Mucosa of descending colon (tissue), 3 donors: ENCODE measurements around the gene SP7. TPM values are rescaled to one million over a fixed set of nuclear protein-coding genes. Genes with fewer than 3 reads are reported as not detected.

Source experiments
- ATAC-seq: fragments of 200-7000 bp; cut with Tn5 transposase; one replicate; pipeline ENCODE4 v1.9.1; 2020; ENCODE audit warnings: mild to moderate bottlenecking, moderate library complexity
- DNase-seq, 3 donors: peaks; one replicate each; pipeline ENCODE4 v3.0.0-alpha.2; 2020
- H3K36me3 ChIP-seq: fragments of 200-600 bp; one replicate; pipeline ENCODE4 v1.8.0; 2021; ENCODE audit warnings: low read depth, mild to moderate bottlenecking
- H3K4me1 ChIP-seq: fragments of 200-600 bp; one replicate; pipeline ENCODE4 v1.8.0; 2021; ENCODE audit warnings: low read depth, mild to moderate bottlenecking
- H3K4me3 ChIP-seq: fragments of 200-600 bp; one replicate; pipeline ENCODE4 v1.8.0; 2021; ENCODE audit warnings: mild to moderate bottlenecking
- H3K9me3 ChIP-seq: fragments of 200-600 bp; one replicate; pipeline ENCODE4 v1.8.0; 2021; ENCODE audit warnings: mild to moderate bottlenecking
- intact Hi-C, 2 donors: fragments of 100-400 bp; cut with DNase I in 1 of 2; cut with micrococcal nuclease in 1 of 2; formaldehyde crosslinking; loops; one replicate each; pipeline versions ENCODE4 v1.11.0 to v1.11.1; 2022; cut with DNase I, micrococcal nuclease
- total RNA-seq, 3 donors: library from RNA; stranded (reverse); fragmentation: NEBNext Ultra II Directional in 2 of 3; extraction: Animal tissue kit (Norgen Biotek cat#: 25700) in 2 of 3; gene quantifications; one replicate each; pipeline versions ENCODE4 v1.2.1 to v1.2.4, GENCODE V29; 2021 to 2023
- TF ChIP-seq, protein P1 (sequence below): fragments of 200-600 bp; IDR thresholded peaks from one replicate; pipeline ENCODE4 v1.8.0; 2022; ENCODE audit warnings: antibody characterized with exemption, mild to moderate bottlenecking
- donor health status: DM: no; HTN: no; CAD: no; lungs with moderate emphysema.
- donor health status: DM: no; HTN: no; CAD: no.
- donor health status: DM: no; HTN: yes; CAD: no.

The SP7 gene
- total RNA-seq, 3 donors from 2014 or later = not detected

GRCh38 chr12:53344824-53345485, 8.8 kb upstream of the SP7 start:
- Histone ChIP-seq H3K36me3 (no peaks in the 10 kb centered on the region), H3K4me1 (peaks cover 3% of the 10 kb centered on the region), H3K9me3 (no peaks in the 10 kb centered on the region), H3K4me3 (no peak overlapping the region)
- DNase-seq (peak; percentile 74 to 81 (median 80)), ATAC-seq (peak; percentile 92)
- intact Hi-C loops = no loop called here
- TF ChIP-seq, protein P1, sequence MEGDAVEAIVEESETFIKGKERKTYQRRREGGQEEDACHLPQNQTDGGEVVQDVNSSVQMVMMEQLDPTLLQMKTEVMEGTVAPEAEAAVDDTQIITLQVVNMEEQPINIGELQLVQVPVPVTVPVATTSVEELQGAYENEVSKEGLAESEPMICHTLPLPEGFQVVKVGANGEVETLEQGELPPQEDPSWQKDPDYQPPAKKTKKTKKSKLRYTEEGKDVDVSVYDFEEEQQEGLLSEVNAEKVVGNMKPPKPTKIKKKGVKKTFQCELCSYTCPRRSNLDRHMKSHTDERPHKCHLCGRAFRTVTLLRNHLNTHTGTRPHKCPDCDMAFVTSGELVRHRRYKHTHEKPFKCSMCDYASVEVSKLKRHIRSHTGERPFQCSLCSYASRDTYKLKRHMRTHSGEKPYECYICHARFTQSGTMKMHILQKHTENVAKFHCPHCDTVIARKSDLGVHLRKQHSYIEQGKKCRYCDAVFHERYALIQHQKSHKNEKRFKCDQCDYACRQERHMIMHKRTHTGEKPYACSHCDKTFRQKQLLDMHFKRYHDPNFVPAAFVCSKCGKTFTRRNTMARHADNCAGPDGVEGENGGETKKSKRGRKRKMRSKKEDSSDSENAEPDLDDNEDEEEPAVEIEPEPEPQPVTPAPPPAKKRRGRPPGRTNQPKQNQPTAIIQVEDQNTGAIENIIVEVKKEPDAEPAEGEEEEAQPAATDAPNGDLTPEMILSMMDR = peak; percentile 31

DNA sequence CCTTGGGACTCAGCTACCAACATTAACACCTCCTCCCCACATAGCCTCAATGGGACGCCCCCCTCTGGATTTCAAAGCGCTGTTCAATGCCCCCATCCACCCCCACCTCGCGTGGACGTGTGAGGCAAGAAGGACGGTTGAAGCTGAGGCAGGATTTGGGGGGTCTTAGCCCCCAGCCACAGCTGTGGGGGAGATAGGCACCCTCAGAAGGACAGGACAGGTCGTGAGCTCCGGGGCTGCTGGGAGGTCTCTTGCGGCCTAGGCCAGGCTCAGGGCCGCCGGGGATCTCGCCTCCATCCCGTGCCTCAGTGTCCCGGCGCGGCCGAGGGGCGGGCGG, 8.3 kb upstream of the SP7 start:
- peaks cover 3% of the 10 kb centered on the region for H3K4me1 ChIP-seq
- TF ChIP-seq, protein P1 = no peak
- no peak overlapping the region for H3K4me3 ChIP-seq
- intact Hi-C loops = no loop called here
- no peak for DNase-seq
- no peak for ATAC-seq
- H3K36me3 ChIP-seq = no peaks in the 10 kb centered on the region
- no peaks in the 10 kb centered on the region for H3K9me3 ChIP-seq

- DNase-seq (no peak), ATAC-seq (no peak)
- intact Hi-C loops = no loop called here
- Histone ChIP-seq H3K4me1 (peaks cover 3% of the 10 kb centered on the region), H3K4me3 (no peak overlapping the region), H3K36me3 (no peaks in the 10 kb centered on the region), H3K9me3 (no peaks in the 10 kb centered on the region)
- TF ChIP-seq, protein P1 = no peak
Measured at GRCh38 chr12:53343969-53344368, 7.8 kb upstream of the SP7 start.

DNA sequence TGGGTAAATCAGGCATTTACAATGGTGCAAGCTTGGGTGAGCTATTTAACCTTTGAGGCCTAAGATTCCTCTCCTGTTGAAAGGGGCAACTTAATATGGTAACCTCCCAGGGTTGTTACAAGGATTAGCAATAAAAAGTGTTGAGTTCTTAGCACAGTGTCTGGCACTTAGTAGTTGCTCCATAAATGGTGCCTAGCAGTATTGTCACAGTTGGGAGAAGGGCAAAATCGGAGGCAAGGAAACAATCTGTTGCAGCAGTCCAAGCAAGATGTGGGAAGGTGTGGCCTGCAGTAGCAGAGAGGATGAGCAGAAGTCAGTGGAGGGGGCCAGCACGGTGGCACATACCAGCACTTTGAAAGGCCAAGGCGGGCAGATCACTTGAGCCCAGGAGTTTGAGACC, 7.3 kb upstream of the SP7 start:
- TF ChIP-seq, protein P1 = no peak
- intact Hi-C loops = no loop called here
- H3K4me3 ChIP-seq = no peak overlapping the region
- H3K4me1 ChIP-seq = peaks cover 3% of the 10 kb centered on the region
- ATAC-seq (no peak), DNase-seq (no peak)
- no peaks in the 10 kb centered on the region for H3K36me3 ChIP-seq
- no peaks in the 10 kb centered on the region for H3K9me3 ChIP-seq

DNA sequence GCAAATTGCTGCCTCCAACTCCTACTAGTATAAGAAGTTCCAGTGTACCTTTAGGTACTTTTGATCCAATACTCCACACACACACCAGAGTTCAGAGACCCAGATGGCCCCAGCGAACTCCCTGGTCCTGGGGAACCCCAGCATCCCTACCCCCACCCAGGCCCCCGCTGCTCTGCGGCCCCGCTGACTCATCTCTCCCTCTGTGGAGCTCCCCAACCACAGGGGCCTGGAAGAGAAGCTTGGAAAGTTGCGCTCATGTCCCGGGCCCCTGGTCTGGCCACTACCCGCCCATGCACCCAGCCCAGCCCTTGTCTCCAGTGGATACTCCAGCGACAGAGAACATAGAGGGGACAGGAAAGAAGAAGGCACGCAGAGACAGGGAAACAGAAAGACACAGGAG, 4.2 kb upstream of the SP7 start:
- TF ChIP-seq, protein P1 = no peak
- ATAC-seq (no peak), DNase-seq (no peak)
- Histone ChIP-seq H3K4me3 (no peak overlapping the region), H3K9me3 (no peaks in the 10 kb centered on the region), H3K36me3 (no peaks in the 10 kb centered on the region), H3K4me1 (peaks cover 3% of the 10 kb centered on the region)
- intact Hi-C loops = no loop called here

DNA sequence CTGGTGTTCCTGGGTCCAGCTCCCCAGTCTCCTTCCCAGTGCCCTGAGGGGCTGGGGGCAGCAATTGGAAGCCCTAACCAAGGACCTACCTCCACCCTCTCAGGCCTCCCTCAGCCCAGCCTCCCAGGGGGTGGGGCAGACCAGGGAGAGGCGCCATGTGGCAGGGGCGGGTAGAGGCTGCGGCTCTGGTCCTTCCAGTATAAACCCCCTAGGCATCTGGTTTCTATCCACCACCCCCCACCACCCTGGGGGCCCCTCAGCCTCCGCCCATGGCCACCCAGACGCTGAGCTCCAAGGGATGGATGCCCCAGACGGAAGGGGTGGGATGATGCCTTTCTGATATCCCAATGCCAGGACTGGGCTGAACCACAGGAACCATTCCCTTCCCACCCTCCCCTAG, 2.8 kb upstream of the SP7 start:
- ATAC-seq (no peak), DNase-seq (no peak)
- TF ChIP-seq, protein P1 = no peak
- no peaks in the 10 kb centered on the region for H3K36me3 ChIP-seq
- H3K4me1 ChIP-seq = no peaks in the 10 kb centered on the region
- intact Hi-C loops = no loop called here
- no peaks in the 10 kb centered on the region for H3K9me3 ChIP-seq
- H3K4me3 ChIP-seq = no peak overlapping the region
